Nucleus accumbens (tissue), 56 donors: ENCODE data around the gene ACBD3.

Experiments
- DNase-seq, 56 donors: peaks; one replicate each; lab custom pipeline; 2025; lab: John Stamatoyannopoulos, UW

The ACBD3 gene

DNA sequence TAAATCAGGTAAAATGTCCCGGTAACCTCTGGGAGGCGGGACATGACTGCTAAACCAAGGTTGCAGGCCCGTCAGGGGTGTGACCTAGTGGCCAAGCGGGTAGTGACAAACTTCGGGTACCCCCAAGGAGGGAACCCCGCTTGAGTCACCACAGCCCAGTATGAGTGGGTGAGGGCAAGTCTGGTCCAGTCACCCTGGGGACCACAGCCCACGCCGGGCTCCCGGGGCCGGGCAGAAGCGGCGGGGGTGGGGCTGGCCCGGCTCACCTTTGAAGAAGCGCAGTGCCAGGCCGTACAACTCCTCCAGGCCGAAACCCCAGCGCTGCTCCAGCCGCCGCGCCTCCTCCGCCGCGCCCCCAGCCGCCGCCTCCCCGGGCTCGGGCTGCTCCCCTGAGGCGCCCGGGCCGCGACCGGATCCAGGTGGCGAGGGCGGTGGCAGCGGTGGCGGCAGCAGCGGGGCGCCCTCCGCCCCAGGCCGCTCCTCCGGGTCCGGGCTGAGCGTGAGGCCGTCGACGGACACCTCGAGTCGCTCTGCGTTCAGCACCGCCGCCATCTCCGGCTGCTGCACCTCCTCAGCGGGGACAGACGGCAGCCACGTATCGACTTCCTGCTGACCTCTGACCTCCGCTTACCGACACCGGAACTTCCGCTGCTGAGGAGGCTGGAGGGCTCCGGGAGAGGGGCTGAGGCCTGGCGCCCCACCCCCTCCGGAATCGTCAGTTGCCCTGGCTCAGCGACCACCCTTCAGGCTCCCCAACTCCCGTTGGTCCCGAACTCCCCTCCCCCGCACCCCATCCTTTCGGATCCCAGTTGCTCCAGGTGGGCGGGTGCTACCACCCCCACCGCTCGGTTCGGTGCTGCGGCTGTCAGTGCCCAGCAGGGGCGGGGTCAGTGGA lies at the start of gene ACBD3:
TSS of gene ACBD3 (minus strand) at position 618 of the 895 bp plus-strand sequence. CDS start at position 552, 66 bp downstream.
- DNase-seq, result peak; percentile 6 to 93 (median 81)

- no peak for DNase-seq
Measured at GRCh38 chr1:226233806-226234205, 47.3 kb upstream of the ACBD3 start.

- DNase-seq, result no peak
Measured at GRCh38 chr1:226233293-226233692, 46.8 kb upstream of the ACBD3 start.

DNA sequence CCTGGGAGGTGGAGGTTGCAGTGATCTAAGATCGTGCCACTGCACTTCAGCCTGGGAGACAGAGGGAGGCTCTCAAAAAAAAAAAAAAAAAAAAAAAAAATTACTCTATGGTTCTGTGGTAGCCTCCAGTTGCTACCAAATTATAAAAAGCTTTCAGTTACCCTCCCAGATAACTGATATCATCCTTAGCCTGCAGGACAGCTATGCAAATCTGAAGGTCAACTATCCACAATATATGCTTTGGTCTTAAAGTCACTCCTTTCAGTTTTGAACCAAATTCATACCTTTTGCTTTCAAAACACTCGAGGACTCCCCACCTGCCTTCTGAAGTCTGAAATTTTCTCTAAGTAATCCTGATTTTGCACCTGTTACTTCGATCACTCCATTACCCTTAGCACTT lies 40.1 kb upstream of the ACBD3 start:
- no peak for DNase-seq

DNA sequence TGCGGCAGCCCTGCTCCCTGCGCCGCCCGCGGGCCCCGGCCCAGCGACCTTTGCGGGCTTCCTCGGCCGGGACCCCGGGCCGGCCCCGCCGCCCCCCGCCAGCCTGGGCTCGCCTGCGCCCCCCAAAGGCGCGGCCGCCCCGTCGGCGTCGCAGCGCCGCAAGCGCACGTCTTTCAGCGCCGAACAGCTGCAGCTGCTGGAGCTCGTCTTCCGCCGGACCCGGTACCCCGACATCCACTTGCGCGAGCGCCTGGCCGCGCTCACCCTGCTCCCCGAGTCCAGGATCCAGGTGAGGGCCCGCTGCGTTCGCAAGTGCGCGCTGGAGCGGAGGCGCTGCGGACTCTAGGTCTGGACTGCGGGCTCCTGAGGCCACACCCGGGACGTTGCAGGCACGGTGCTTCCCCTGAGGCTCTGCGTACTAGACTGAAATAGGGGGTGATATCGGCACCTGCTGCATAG lies 37.3 kb upstream of the ACBD3 start:
- DNase-seq, result no peak

DNA sequence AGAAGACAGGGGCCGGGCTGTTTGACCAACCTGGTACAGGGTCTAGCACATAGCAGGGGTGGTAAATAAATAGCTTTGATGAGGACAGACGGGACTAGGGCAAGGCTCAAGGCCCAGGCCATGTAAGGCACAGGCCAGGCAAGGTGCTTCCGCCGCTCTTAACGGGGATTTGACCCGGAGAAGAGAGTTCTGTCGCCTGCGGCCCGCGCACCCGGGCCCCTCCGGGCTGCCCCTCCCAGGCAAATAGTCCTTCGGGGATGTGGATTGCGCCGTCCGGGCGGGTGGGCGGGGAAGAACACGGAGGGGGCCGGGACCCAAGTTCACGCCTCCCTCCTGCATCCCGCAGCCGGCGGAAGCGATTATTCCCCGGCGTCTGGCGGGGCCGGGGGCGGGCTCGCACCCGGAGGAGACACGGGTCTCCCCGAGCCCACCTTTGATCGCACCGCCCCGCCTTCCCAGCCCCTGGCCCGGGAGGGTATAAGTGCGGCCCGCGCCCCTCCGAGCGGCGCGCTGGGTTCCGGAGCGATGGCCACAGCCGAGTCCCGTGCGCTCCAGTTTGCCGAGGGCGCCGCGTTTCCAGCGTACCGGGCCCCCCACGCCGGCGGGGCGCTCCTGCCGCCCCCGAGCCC lies 36.7 kb upstream of the ACBD3 start, which contains the start of gene MIXL1:
TSS of gene MIXL1 (plus strand) at position 508 of the 629 bp plus-strand sequence. CDS start at position 526, 18 bp downstream.
- DNase-seq, result no peak

DNA sequence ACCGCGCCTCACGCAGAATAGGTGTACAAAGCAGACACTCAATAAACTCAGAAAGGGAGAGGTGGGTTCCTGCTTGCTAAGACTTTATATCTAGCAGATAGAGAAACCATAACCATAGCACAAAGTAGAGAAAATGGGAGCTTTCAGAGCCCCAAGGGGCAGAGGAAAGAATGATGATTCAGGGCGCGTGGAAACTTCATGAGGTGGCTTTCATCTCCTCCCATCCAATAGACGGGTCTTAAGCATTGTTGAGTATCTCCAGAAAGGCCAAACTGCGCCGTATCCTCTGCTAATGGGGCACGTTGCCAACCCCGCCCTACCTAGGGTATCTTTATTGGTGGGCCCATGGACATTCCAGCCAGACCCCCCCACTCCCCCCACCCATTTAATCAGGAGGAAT lies 36.1 kb upstream of the ACBD3 start:
- no peak for DNase-seq

- no peak for DNase-seq
Measured at GRCh38 chr1:226220473-226221189, 34.1 kb upstream of the ACBD3 start.

- DNase-seq, result no peak
Measured at GRCh38 chr1:226217273-226217672, 30.7 kb upstream of the ACBD3 start.

GRCh38 chr1:226216056-226216455 lies 29.5 kb upstream of the ACBD3 start:
- DNase-seq, result no peak

DNA sequence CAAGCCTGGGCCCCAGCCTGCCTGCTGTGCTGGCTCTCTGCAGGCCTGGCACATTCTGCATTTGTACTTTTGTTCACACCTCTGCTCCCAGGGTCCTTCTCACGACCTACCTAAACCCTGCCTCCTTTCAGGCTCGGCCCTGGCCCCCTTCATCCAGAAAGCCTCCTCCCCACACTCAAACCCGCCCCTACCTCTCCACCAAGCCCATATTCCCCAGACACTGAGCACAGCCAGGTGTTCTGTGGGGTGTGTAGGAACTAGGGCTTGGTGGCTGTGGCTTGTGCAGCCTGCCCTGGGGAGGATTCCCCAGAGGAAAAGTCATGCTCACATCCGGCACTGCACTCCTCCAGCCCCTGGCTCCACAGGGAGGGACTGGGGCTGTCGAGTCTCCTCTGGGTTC lies 28.7 kb upstream of the ACBD3 start:
- DNase-seq, result no peak

DNA sequence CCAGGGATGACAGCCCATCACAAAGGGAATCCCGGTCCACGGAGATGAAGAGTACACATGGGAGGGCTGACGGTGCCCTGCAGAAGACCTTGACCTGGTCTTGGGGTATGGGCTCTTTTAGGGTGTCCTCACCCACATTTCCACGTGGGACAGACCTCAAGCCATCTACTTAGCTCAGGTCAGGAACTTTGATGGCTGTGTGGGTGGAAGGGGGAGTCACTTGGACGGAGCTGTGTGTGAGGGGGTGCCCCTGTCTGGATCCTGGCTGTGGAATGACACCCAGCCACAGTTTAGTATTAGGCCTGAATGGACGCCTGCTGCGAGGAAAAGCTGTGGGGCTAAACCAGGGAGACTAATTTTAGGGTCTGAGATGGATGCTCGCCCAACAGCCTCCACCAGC lies 26.0 kb upstream of the ACBD3 start:
- DNase-seq, result no peak

DNA sequence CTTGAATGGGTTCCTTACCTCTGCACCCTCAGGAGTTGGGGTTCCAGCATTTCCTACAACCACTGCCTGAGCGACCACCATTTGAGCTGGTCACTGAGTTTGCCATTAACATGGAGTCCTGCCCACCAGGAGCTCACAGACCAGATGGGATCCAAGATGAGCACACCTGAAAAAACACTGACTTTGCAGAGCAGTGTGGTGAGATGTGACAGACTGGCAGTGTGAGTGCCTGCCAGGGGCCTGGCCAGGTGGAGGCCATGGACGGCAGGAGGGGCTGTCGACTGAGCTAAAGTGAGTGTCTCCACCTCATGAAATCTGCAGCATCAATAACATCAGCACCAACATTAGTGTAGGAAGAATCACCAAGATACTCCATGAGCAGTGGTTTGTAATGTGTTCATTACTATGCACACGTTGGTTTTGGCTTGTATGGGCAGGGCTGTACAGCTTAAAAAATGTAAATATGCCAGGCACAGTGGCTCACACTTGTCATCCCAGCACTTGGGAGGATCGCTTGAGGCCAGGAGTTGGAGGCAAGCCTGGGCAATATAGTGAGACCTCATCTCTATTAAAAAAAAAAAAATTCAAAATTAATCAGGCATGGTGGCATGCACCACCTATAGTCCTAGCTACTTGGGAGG lies 24.8 kb upstream of the ACBD3 start:
- DNase-seq, result no peak

- no peak for DNase-seq
Measured at GRCh38 chr1:226210571-226211176, 24.1 kb upstream of the ACBD3 start.

DNA sequence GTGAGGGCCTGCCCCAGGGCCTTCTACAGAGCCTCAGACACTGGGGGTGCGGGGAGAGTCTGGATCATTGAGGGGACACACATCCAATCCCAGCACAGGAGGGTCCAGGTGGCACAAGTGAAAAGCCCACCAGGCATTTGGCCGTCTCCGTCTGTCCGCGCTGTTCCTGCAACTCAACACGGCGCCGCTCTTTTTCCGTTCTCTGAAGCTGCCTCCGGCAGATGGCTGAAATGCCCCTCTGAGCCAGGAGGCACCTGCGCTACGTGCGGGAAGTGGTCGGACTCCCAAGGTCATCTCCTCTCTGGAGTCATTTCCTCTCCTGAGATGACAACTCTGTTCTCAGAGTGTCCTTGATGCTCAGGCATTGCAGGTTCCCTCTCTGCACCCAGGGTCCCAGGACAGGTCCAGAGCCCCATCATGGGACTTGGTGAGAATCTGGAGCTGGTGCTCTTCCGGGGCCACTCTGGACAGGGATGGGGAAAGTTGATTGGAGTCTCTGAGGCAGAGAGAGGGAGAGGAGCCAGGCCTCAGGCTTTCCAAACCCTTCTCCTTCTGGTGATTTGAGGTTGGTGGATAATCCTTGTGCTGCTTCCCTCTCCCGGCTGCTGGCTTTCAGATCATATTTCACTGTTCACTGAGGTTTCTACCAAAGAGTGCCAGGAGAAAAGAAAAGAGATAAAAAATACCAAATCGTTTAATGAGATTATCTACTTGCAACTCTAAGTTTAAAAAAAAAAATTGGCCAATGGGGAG lies 22.9 kb upstream of the ACBD3 start:
- DNase-seq, result no peak

DNA sequence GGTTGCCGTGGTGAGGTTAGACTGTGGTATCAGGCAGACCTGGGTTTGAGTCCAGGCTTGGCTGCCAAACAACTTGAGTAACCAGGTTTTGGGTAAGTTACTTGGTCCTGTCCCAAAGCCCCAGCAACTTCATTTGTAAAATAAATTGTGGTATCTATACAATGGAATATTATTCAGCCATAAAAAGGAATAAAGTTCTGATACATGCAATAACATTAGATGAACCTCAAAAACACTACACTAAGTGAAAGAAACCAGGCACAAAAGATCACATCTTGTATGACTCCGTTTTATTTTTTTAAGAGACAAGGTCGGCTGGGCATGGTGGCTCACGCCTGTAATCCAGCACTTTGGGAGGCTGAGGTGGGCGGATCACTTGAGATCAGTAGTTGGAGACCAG lies 20.5 kb upstream of the ACBD3 start:
- no peak for DNase-seq

DNA sequence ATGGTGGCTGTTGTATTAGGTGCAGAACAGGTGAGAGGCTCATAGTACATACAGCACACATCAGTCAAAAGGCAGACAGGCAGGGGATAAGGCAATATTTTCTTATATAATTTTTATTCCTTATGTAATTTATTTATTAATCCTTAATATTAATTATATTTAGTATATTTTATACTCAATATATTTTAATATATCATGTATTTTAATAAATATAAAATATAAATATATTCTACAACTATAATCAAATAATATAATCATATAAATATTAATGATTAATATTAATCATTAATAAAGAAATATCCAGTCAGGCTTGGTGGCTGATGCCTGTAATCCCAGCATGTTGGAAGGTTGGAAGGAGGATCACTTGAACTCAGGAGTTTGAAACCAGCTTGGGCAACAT lies 17.7 kb upstream of the ACBD3 start:
- no peak for DNase-seq

DNA sequence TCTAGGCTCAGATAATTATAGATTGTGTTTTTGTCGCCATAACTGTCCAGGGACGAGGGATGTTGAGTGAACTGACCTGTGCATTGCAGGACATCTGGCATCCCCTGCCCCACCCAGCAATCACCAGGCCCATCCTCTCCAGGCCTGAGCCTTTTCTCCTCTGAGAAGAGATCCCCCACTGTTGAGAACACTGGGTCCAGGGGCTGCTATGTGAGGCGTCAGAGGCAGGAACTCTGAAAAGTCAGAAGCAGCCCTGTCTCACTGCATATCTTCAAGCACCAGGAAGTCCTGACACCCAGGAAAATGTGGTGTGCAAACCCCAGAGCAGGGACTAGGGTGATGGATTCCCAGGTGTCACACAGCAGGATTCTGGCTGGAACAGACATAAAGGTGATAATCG lies 17.1 kb upstream of the ACBD3 start:
- no peak for DNase-seq

GRCh38 chr1:226203240-226203639 lies 16.7 kb upstream of the ACBD3 start:
- DNase-seq, result no peak
